K562 treated with DMSO at 1 percent for 48 hours (cell line): ENCODE results near the gene WSB2. TPM values are rescaled to one million over a fixed set of nuclear protein-coding genes. Genes with fewer than 3 reads are reported as not detected.

Experiments used
- total RNA-seq: library from RNA; unstranded; fragments of 300-600 nt; gene quantifications from 2 replicates; pipeline ENCODE4 v1.2.3, GENCODE V29; 2022; ENCODE audit warnings: low replicate concordance; ENCODE audit errors: extremely low read depth

WSB2 gene
- total RNA-seq, result not detected in 2 replicates

DNA sequence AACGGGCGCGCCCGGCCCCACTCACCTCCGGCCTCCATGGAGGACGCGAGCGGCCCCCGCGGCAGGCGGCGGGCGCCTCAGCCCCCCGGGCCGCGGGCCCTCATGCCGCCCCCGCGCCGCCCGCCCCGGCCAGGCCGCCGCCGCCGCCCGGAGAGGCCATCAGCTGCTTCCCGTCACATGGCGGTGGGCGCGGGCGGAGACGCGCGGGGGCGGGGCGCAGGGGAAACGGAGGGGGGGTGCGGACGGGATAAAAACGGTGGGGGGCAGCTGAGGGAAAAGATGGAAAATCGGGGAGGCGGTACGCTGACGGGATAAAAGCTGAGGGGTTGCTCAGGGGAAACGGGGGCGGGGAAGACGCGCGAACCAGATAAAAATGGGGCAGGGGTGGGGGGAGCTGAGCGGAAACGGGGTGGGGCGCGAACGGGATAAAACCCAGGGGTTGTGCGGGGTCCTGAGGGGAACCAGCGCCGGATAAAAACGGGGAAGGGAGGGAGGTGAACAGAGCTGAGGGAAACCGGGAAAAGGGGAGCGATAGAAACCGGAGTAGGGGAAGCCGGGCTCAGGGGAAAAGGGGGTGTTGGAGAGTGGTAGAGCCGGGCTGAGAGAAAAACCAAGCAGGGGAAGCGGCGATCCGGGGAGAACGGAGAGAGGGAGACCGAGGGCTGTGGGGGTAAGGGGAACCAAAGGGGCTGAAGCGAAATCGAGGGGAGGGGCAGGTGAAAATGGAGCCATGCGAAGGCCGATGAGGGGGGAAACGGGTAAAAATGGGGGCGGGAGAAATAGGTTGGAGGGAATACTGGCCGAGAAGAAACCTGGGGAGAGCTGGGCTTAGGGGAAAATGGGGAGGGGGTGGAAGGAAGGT lies at the start of gene WSB2:
Gene WSB2, minus strand, starts transcription at position 169 of the 862 bp plus-strand sequence. Its CDS starts 131 bp downstream, at position 38.

GRCh38 chr12:118103601-118104382 lies 42.8 kb upstream of the WSB2 start, which contains the start of gene VSIG10:
Gene VSIG10 (minus strand): TSS chr12:118104011. CDS start chr12:118103671, 340 bp downstream.

GRCh38 chr12:118016424-118017264 lies 44.3 kb downstream of the WSB2 start, which contains the start of gene RFC5:
Gene RFC5 (plus strand): TSS chr12:118016703. CDS start chr12:118016828, 125 bp downstream.

Other genes with a start within 250 kb of the WSB2 start
- not detected in 2 replicates for gene KSR2, start 92.2 kb downstream of the WSB2 start, total RNA-seq
- not detected in 2 replicates for gene RFC5, start 44.5 kb downstream of the WSB2 start, total RNA-seq
- gene VSIG10, start 42.8 kb upstream of the WSB2 start, total RNA-seq, result not detected in 2 replicates
- gene PEBP1, start 74.9 kb upstream of the WSB2 start, total RNA-seq, result not detected in 2 replicates